Measurements from ENCODE around the gene CIAO2B. TPM values are rescaled to one million over a fixed set of nuclear protein-coding genes. Genes with fewer than 3 reads are reported as not detected.
A peak's percentile ranks its signal among the peaks of the same experiment; 100 is the strongest.

The CIAO2B gene
- total and polyA plus RNA-seq, 5 donors from 2014 or later = 64.6 to 161 (median 143) TPM

GRCh38 chr16:66953462-66954096 lies 19.4 kb upstream of the CIAO2B start:
- H3K4me3 Mint-ChIP-seq = peak overlapping the region in 1 of 4 donors; percentile 64

GRCh38 chr16:66952430-66953110 lies 18.4 kb upstream of the CIAO2B start:
- Mint-ChIP-seq H3K36me3 (no peaks in the 10 kb centered on the region), H3K27ac (no peak overlapping the region), H3K4me3 (no peak overlapping the region), H3K4me1 (peaks cover 0 to 24% (median 10%) of the 10 kb centered on the region in 4 donors), H3K27me3 (peaks cover 63% of the 10 kb centered on the region), H3K9me3 (peaks cover 0 to 3% (median 0%) of the 10 kb centered on the region in 7 donors)
- DNase-seq (no peak), ATAC-seq (ENCODE audit: low read depth in 2 of 2) (no peak)
- Histone ChIP-seq H3K27ac (ENCODE audit: insufficient read depth, low read length, poor library complexity, severe bottlenecking) (no peak overlapping the region), H3K4me1 (ENCODE audit: control insufficient read depth, insufficient read depth, low read length, poor library complexity, severe bottlenecking) (peaks cover 17% of the 10 kb centered on the region), H3K9me3 (ENCODE audit: control insufficient read depth in 2 of 2, low read length in 2 of 2) (peaks cover 0 to 4% of the 10 kb centered on the region in 2 experiments), H3K27me3 (ENCODE audit: control insufficient read depth, insufficient read depth, low read length) (peaks cover 23% of the 10 kb centered on the region), H3K4me3 (ENCODE audit: low read depth, low read length) (no peak overlapping the region), H3K36me3 (ENCODE audit: control insufficient read depth, insufficient read depth, low read length) (no peaks in the 10 kb centered on the region)

More at GRCh38 chr16:66953462-66954096, 19.4 kb upstream of the CIAO2B start:
- no peaks in the 10 kb centered on the region for H3K36me3 ChIP-seq (ENCODE audit: control insufficient read depth, insufficient read depth, low read length)
- H3K4me1 Mint-ChIP-seq = peaks cover 0 to 19% (median 11%) of the 10 kb centered on the region in 4 donors
- peaks cover 23% of the 10 kb centered on the region for H3K27me3 ChIP-seq (ENCODE audit: control insufficient read depth, insufficient read depth, low read length)
- ATAC-seq (ENCODE audit: low read depth in 2 of 2) (no peak), DNase-seq (no peak)
- peaks cover 0 to 3% (median 0%) of the 10 kb centered on the region in 7 donors for H3K9me3 Mint-ChIP-seq
- peaks cover 54% of the 10 kb centered on the region for H3K27me3 Mint-ChIP-seq
- H3K4me1 ChIP-seq (ENCODE audit: control insufficient read depth, insufficient read depth, low read length, poor library complexity, severe bottlenecking) = peaks cover 7% of the 10 kb centered on the region
- no peaks in the 10 kb centered on the region for H3K36me3 Mint-ChIP-seq
- H3K27ac Mint-ChIP-seq = no peak overlapping the region
- H3K27ac ChIP-seq (ENCODE audit: insufficient read depth, low read length, poor library complexity, severe bottlenecking) = no peak overlapping the region
- H3K9me3 ChIP-seq (ENCODE audit: control insufficient read depth in 2 of 2, low read length in 2 of 2) = peaks cover 0 to 4% of the 10 kb centered on the region in 2 experiments
- H3K4me3 ChIP-seq (ENCODE audit: low read depth, low read length) = no peak overlapping the region

- Mint-ChIP-seq H3K4me3 (no peak overlapping the region), H3K36me3 (no peaks in the 10 kb centered on the region), H3K4me1 (peaks cover 0 to 32% (median 16%) of the 10 kb centered on the region in 4 donors), H3K9me3 (peaks cover 0 to 3% (median 0%) of the 10 kb centered on the region in 7 donors), H3K27ac (no peak overlapping the region), H3K27me3 (peaks cover 69% of the 10 kb centered on the region)
- no peak overlapping the region for H3K4me3 ChIP-seq (ENCODE audit: low read depth, low read length)
- no peaks in the 10 kb centered on the region for H3K36me3 ChIP-seq (ENCODE audit: control insufficient read depth, insufficient read depth, low read length)
- H3K27ac ChIP-seq (ENCODE audit: insufficient read depth, low read length, poor library complexity, severe bottlenecking) = no peak overlapping the region
- no peak for ATAC-seq (ENCODE audit: low read depth in 2 of 2)
- peaks cover 21% of the 10 kb centered on the region for H3K4me1 ChIP-seq (ENCODE audit: control insufficient read depth, insufficient read depth, low read length, poor library complexity, severe bottlenecking)
- DNase-seq = no peak
- peaks cover 0 to 4% of the 10 kb centered on the region in 2 experiments for H3K9me3 ChIP-seq (ENCODE audit: control insufficient read depth in 2 of 2, low read length in 2 of 2)
- H3K27me3 ChIP-seq (ENCODE audit: control insufficient read depth, insufficient read depth, low read length) = peaks cover 23% of the 10 kb centered on the region
Measured at GRCh38 chr16:66950971-66951790, 17.0 kb upstream of the CIAO2B start.

GRCh38 chr16:66950437-66950836 lies 16.2 kb upstream of the CIAO2B start:
- Mint-ChIP-seq H3K36me3 (no peaks in the 10 kb centered on the region), H3K27me3 (peaks cover 66% of the 10 kb centered on the region), H3K4me3 (peak overlapping the region in 1 of 4 donors; percentile 1), H3K27ac (no peak overlapping the region), H3K4me1 (peaks cover 0 to 32% (median 16%) of the 10 kb centered on the region in 4 donors), H3K9me3 (peaks cover 0 to 3% (median 0%) of the 10 kb centered on the region in 7 donors)
- H3K27ac ChIP-seq (ENCODE audit: insufficient read depth, low read length, poor library complexity, severe bottlenecking) = no peak overlapping the region
- peaks cover 0 to 4% of the 10 kb centered on the region in 2 experiments for H3K9me3 ChIP-seq (ENCODE audit: control insufficient read depth in 2 of 2, low read length in 2 of 2)
- DNase-seq = no peak
- no peak for ATAC-seq (ENCODE audit: low read depth in 2 of 2)
- H3K4me1 ChIP-seq (ENCODE audit: control insufficient read depth, insufficient read depth, low read length, poor library complexity, severe bottlenecking) = peaks cover 21% of the 10 kb centered on the region
- no peak overlapping the region for H3K4me3 ChIP-seq (ENCODE audit: low read depth, low read length)
- H3K36me3 ChIP-seq (ENCODE audit: control insufficient read depth, insufficient read depth, low read length) = no peaks in the 10 kb centered on the region
- H3K27me3 ChIP-seq (ENCODE audit: control insufficient read depth, insufficient read depth, low read length) = peaks cover 23% of the 10 kb centered on the region

- Mint-ChIP-seq H3K27me3 (peaks cover 66% of the 10 kb centered on the region), H3K36me3 (no peaks in the 10 kb centered on the region), H3K9me3 (peaks cover 0 to 3% (median 0%) of the 10 kb centered on the region in 7 donors), H3K27ac (no peak overlapping the region), H3K4me1 (peaks cover 0 to 32% (median 16%) of the 10 kb centered on the region in 4 donors), H3K4me3 (peak overlapping the region in 2 of 4 donors; percentile 28 to 36)
- DNase-seq = no peak
- Histone ChIP-seq H3K27me3 (ENCODE audit: control insufficient read depth, insufficient read depth, low read length) (peaks cover 23% of the 10 kb centered on the region), H3K4me1 (ENCODE audit: control insufficient read depth, insufficient read depth, low read length, poor library complexity, severe bottlenecking) (peaks cover 21% of the 10 kb centered on the region), H3K4me3 (ENCODE audit: low read depth, low read length) (no peak overlapping the region), H3K9me3 (ENCODE audit: control insufficient read depth in 2 of 2, low read length in 2 of 2) (peaks cover 0 to 4% of the 10 kb centered on the region in 2 experiments), H3K27ac (ENCODE audit: insufficient read depth, low read length, poor library complexity, severe bottlenecking) (no peak overlapping the region), H3K36me3 (ENCODE audit: control insufficient read depth, insufficient read depth, low read length) (no peaks in the 10 kb centered on the region)
- ATAC-seq (ENCODE audit: low read depth in 2 of 2) = no peak
Measured at GRCh38 chr16:66949472-66949871, 15.3 kb upstream of the CIAO2B start.

- peaks cover 23% of the 10 kb centered on the region for H3K27me3 ChIP-seq (ENCODE audit: control insufficient read depth, insufficient read depth, low read length)
- peaks cover 18% of the 10 kb centered on the region for H3K4me1 ChIP-seq (ENCODE audit: control insufficient read depth, insufficient read depth, low read length, poor library complexity, severe bottlenecking)
- ATAC-seq (ENCODE audit: low read depth in 2 of 2) (no peak), DNase-seq (no peak)
- H3K27ac Mint-ChIP-seq = no peak overlapping the region
- H3K9me3 ChIP-seq (ENCODE audit: control insufficient read depth in 2 of 2, low read length in 2 of 2) = peaks cover 0 to 4% of the 10 kb centered on the region in 2 experiments
- peaks cover 60% of the 10 kb centered on the region for H3K27me3 Mint-ChIP-seq
- peaks cover 3% of the 10 kb centered on the region for H3K36me3 Mint-ChIP-seq
- peak overlapping the region; percentile 75 to 93 (median 88) for H3K4me3 Mint-ChIP-seq
- H3K27ac ChIP-seq (ENCODE audit: insufficient read depth, low read length, poor library complexity, severe bottlenecking) = no peak overlapping the region
- H3K9me3 Mint-ChIP-seq = peaks cover 0 to 2% (median 0%) of the 10 kb centered on the region in 7 donors
- H3K36me3 ChIP-seq (ENCODE audit: control insufficient read depth, insufficient read depth, low read length) = no peaks in the 10 kb centered on the region
- peaks cover 0 to 29% (median 14%) of the 10 kb centered on the region in 4 donors for H3K4me1 Mint-ChIP-seq
- no peak overlapping the region for H3K4me3 ChIP-seq (ENCODE audit: low read depth, low read length)
Measured at GRCh38 chr16:66948837-66949225, 14.6 kb upstream of the CIAO2B start.

GRCh38 chr16:66948134-66948836 lies 14.1 kb upstream of the CIAO2B start:
- Histone ChIP-seq H3K4me3 (ENCODE audit: low read depth, low read length) (peak overlapping the region; percentile 67), H3K27me3 (ENCODE audit: control insufficient read depth, insufficient read depth, low read length) (peaks cover 23% of the 10 kb centered on the region), H3K9me3 (ENCODE audit: control insufficient read depth in 2 of 2, low read length in 2 of 2) (peaks cover 0 to 4% of the 10 kb centered on the region in 2 experiments), H3K27ac (ENCODE audit: insufficient read depth, low read length, poor library complexity, severe bottlenecking) (no peak overlapping the region), H3K4me1 (ENCODE audit: control insufficient read depth, insufficient read depth, low read length, poor library complexity, severe bottlenecking) (peaks cover 18% of the 10 kb centered on the region), H3K36me3 (ENCODE audit: control insufficient read depth, insufficient read depth, low read length) (peaks cover 1% of the 10 kb centered on the region)
- H3K4me1 Mint-ChIP-seq = peaks cover 0 to 29% (median 13%) of the 10 kb centered on the region in 4 donors
- DNase-seq (peak in 1 of 3 donors; percentile 20), ATAC-seq (ENCODE audit: low read depth in 2 of 2) (peak in 1 of 2 donors; percentile 23)
- H3K4me3 Mint-ChIP-seq = peak overlapping the region; percentile 75 to 93 (median 88)
- H3K9me3 Mint-ChIP-seq = peaks cover 0 to 2% (median 0%) of the 10 kb centered on the region in 7 donors
- peak overlapping the region in 1 of 3 donors; percentile 51 for H3K27ac Mint-ChIP-seq
- H3K36me3 Mint-ChIP-seq = peaks cover 3% of the 10 kb centered on the region
- H3K27me3 Mint-ChIP-seq = peaks cover 58% of the 10 kb centered on the region
